Measurements from ENCODE around the gene INTS11. TPM values are rescaled to one million over a fixed set of nuclear protein-coding genes. Genes with fewer than 3 reads are reported as not detected.

Gene INTS11
- total and polyA plus RNA-seq, 2 of the 13 experiments (the other 11 are each of a cell fraction or from before 2014, with no cell fraction given) = 52.8 to 94.8 TPM

DNA sequence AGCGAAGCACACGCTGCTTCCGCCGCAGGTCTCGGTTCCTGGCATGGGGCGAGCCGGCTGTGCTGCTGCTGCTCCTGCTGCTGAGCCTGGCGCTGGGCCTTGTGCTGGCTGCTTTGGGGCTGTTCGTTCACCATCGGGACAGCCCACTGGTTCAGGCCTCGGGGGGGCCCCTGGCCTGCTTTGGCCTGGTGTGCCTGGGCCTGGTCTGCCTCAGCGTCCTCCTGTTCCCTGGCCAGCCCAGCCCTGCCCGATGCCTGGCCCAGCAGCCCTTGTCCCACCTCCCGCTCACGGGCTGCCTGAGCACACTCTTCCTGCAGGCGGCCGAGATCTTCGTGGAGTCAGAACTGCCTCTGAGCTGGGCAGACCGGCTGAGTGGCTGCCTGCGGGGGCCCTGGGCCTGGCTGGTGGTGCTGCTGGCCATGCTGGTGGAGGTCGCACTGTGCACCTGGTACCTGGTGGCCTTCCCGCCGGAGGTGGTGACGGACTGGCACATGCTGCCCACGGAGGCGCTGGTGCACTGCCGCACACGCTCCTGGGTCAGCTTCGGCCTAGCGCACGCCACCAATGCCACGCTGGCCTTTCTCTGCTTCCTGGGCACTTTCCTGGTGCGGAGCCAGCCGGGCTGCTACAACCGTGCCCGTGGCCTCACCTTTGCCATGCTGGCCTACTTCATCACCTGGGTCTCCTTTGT is 9.2 kb upstream of the INTS11 start (continued):
- peak; percentile 72; the same call in 1 of the 2 replicates for TF ChIP-seq PAF1 (CRISPR knock-in tag; IDR thresholded peaks at IDR 0.05)
- TF ChIP-seq CBFB (CRISPR knock-in tag; IDR thresholded peaks at IDR 0.05) = 0 out of 2 replicates have a peak, but pooled peaks have one; percentile 15
- TF ChIP-seq FOXK2 (IDR thresholded peaks at IDR 0.05) = no peak
- TF ChIP-seq EEA1 (CRISPR knock-in tag; IDR thresholded peaks at IDR 0.05; ENCODE audit: borderline replicate concordance) = no peak

DNA sequence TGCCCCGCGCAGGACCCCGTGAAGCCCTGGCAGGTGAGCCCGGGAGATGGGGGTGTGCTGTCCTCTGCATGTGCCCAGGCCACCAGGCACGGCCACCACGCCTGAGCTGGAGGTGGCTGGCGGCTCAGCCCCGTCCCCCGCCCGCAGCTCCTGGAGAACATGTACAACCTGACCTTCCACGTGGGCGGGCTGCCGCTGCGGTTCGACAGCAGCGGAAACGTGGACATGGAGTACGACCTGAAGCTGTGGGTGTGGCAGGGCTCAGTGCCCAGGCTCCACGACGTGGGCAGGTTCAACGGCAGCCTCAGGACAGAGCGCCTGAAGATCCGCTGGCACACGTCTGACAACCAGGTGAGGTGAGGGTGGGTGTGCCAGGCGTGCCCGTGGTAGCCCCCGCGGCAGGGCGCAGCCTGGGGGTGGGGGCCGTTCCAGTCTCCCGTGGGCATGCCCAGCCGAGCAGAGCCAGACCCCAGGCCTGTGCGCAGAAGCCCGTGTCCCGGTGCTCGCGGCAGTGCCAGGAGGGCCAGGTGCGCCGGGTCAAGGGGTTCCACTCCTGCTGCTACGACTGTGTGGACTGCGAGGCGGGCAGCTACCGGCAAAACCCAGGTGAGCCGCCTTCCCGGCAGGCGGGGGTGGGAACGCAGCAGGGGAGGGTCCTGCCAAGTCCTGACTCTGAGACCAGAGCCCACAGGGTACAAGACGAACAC is 8.5 kb upstream of the INTS11 start:
- in situ Hi-C loops (cut with HindIII; ENCODE audit: extremely low pct_ligation_motif_present, low pct_unique_long_range_greater_than_20kb) = no loop called here
- FAIRE-seq (no peak), ATAC-seq (0 out of 3 replicates have a peak, but pooled peaks have one; percentile 0), DNase-seq (ENCODE audit: low spot score) (no peak)
- no peak overlapping the region for H2AFZ ChIP-seq (ENCODE audit: low read length)
- intact Hi-C loops (cut with micrococcal nuclease; ENCODE audit: unreplicated experiment) = no loop called here
- no peak overlapping the region for H3K27ac ChIP-seq (ENCODE audit: extremely low read length, insufficient read depth, low read length)
- no peaks in the 10 kb centered on the region for H3K79me2 ChIP-seq (ENCODE audit: insufficient read depth, low read length)
- BruUV-seq (replicated peaks) = no TSS peak
- H3K27me3 ChIP-seq (ENCODE audit: control insufficient read depth in 1 of 2, insufficient read depth in 2 of 2, low read length in 2 of 2) = 0 out of 5 replicates have a peak, but pooled peaks cover 0 to 4% of the 10 kb centered on the region in 2 experiments
- peaks cover 0 to 3% of the 10 kb centered on the region in 2 experiments; a peak in 2 of 5 replicates for H3K36me3 ChIP-seq (replicated peaks in 1 of 2; ENCODE audit: control insufficient read depth in 1 of 2, insufficient read depth in 2 of 2, low read length in 2 of 2)
- H4K20me1 ChIP-seq (ENCODE audit: insufficient read depth, low read length) = peaks cover 7% of the 10 kb centered on the region; the same call in 1 of the 2 replicates
- no peaks in the 10 kb centered on the region for H3K9me3 ChIP-seq (ENCODE audit: low read length)
- no peak for TF ChIP-seq ZNF280D (CRISPR knock-in tag; IDR thresholded peaks at IDR 0.05)
- no peak for TF ChIP-seq GATAD2A (CRISPR knock-in tag; IDR thresholded peaks at IDR 0.05)
- no peak for TF ChIP-seq ZNF432 (CRISPR knock-in tag; IDR thresholded peaks at IDR 0.05; ENCODE audit: borderline replicate concordance)
- no peak for TF ChIP-seq SRF (IDR thresholded peaks at IDR 0.05; ENCODE audit: low read depth, low read length)
- TF ChIP-seq ZNF343 (CRISPR knock-in tag; IDR thresholded peaks at IDR 0.05) = 0 out of 2 replicates have a peak, but pooled peaks have one; percentile 9
- TF ChIP-seq TRAFD1 (CRISPR knock-in tag; IDR thresholded peaks at IDR 0.05; ENCODE audit: borderline replicate concordance) = no peak
- TF ChIP-seq SP2 (CRISPR knock-in tag; IDR thresholded peaks at IDR 0.05) = no peak
- no peak for TF ChIP-seq MEIS1 (CRISPR knock-in tag; IDR thresholded peaks at IDR 0.05; ENCODE audit: borderline replicate concordance)
- 0 out of 2 replicates have a peak, but pooled peaks have one; percentile 30 for TF ChIP-seq BATF2 (CRISPR knock-in tag; IDR thresholded peaks at IDR 0.05)
- POLR2A ChIA-PET = interaction anchor here (1.0 to 3.9 kb wide), 2 partner anchors 15 to 42 kb away, joined by 3 to 12 read pairs; partner anchors contain the start of genes AURKAIP1 and DVL1
- no peak overlapping the region for H3K4me3 ChIP-seq (replicated peaks in 1 of 3; ENCODE audit: insufficient read depth in 1 of 3, low read depth in 2 of 3, low read length in 3 of 3)
- 90% methylated on average over 18 of the region's 48 CpGs for WGBS (ENCODE audit: low lambda C conversion rate)
- no peak overlapping the region for H3K9ac ChIP-seq (ENCODE audit: insufficient read depth, low read depth, low read length)
- CTCF ChIA-PET (ENCODE audit: low intra/inter-chr PET ratio, low total read pairs) = no interaction called here
- no peak overlapping the region for H3K4me2 ChIP-seq (ENCODE audit: low read depth, low read length)
- peaks cover 24% of the 10 kb centered on the region for H3K4me1 ChIP-seq (ENCODE audit: insufficient read depth, low read length)
